Ovary (tissue), 3 donors: ENCODE measurements around the gene METTL27.

Source experiments
- EP300 ChIP-seq: sonication (generic); formaldehyde crosslinking; IDR thresholded peaks from one replicate; pipeline ENCODE4 v1.6.1; 2017; ENCODE audit warnings: antibody characterized with exemption
- POLR2A ChIP-seq: fragments of 450-650 bp; IDR thresholded peaks from one replicate; pipeline ENCODE4 v1.6.1; 2017; ENCODE audit warnings: antibody characterized with exemption, mild to moderate bottlenecking, moderate library complexity
- TF ChIP-seq, protein P1 (sequence below), 3 donors: fragments of 450-650 bp in 2 of 3; fragments of 200-600 bp in 1 of 3; IDR thresholded peaks; one replicate each; pipeline versions ENCODE4 v1.5.1 to v1.8.0; 2016 to 2022; ENCODE audit warnings: antibody characterized with exemption in 3 of 3, mild to moderate bottlenecking in 1 of 3
- donor health status: DM: no; HTN: no; CAD: no.

DNA sequence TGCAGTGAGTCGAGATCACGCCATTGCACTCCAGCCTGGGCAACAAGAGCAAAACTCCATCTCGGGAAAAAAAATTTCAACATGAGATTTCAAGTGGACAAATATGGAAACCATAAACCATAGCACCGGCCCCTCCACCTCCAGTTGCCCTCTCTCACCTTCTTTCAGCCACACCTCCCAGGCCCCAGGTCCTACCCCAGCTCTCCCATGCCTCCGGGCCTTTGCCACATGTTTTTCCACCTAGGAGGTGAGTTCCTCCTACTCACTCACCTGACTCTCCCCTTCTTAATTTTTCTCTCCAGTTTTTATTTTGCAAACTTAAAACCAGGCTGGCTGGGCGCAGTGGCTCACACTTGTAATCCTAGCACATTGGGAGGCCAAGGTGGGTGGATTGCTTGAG lies 25.2 kb downstream of the METTL27 start:
- no peak for TF ChIP-seq POLR2A
- TF ChIP-seq, protein P1, sequence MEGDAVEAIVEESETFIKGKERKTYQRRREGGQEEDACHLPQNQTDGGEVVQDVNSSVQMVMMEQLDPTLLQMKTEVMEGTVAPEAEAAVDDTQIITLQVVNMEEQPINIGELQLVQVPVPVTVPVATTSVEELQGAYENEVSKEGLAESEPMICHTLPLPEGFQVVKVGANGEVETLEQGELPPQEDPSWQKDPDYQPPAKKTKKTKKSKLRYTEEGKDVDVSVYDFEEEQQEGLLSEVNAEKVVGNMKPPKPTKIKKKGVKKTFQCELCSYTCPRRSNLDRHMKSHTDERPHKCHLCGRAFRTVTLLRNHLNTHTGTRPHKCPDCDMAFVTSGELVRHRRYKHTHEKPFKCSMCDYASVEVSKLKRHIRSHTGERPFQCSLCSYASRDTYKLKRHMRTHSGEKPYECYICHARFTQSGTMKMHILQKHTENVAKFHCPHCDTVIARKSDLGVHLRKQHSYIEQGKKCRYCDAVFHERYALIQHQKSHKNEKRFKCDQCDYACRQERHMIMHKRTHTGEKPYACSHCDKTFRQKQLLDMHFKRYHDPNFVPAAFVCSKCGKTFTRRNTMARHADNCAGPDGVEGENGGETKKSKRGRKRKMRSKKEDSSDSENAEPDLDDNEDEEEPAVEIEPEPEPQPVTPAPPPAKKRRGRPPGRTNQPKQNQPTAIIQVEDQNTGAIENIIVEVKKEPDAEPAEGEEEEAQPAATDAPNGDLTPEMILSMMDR (IDR thresholded peaks at IDR 0.05), result no peak
- TF ChIP-seq EP300, result no peak
